Mucosa of stomach (tissue), 1 donor: Measurements from ENCODE around the gene PSD2.
"Not testable (repeated sequence)": the region's sequence is repeated elsewhere in the genome, so short reads cannot be mapped to it uniquely, and the experiment has no call there.

ENCODE experiments used
- H3K27me3 ChIP-seq: one replicate; pipeline ENCODE4 v1.7.0; 2013; ENCODE audit warnings: mild to moderate bottlenecking, low read length; ENCODE audit not compliant: control insufficient read depth, insufficient read depth
- H3K36me3 ChIP-seq: one replicate; pipeline ENCODE4 v1.7.0; 2013; ENCODE audit warnings: low read length; ENCODE audit not compliant: control insufficient read depth, insufficient read depth
- H3K4me1 ChIP-seq: one replicate; pipeline ENCODE4 v1.7.0; 2013; ENCODE audit warnings: mild to moderate bottlenecking, low read length; ENCODE audit not compliant: control insufficient read depth, insufficient read depth
- H3K4me3 ChIP-seq: one replicate; pipeline ENCODE4 v1.7.0; 2013; ENCODE audit warnings: low read length
- H3K9ac ChIP-seq: one replicate; pipeline ENCODE4 v1.7.0; 2013; ENCODE audit warnings: mild to moderate bottlenecking, low read length, moderate library complexity
- H3K9me3 ChIP-seq: one replicate; pipeline ENCODE4 v1.7.0; 2013; ENCODE audit warnings: mild to moderate bottlenecking, low read length, moderate library complexity; ENCODE audit not compliant: control insufficient read depth
- donor health status: Pancreatic carcinoma.

The PSD2 gene

DNA sequence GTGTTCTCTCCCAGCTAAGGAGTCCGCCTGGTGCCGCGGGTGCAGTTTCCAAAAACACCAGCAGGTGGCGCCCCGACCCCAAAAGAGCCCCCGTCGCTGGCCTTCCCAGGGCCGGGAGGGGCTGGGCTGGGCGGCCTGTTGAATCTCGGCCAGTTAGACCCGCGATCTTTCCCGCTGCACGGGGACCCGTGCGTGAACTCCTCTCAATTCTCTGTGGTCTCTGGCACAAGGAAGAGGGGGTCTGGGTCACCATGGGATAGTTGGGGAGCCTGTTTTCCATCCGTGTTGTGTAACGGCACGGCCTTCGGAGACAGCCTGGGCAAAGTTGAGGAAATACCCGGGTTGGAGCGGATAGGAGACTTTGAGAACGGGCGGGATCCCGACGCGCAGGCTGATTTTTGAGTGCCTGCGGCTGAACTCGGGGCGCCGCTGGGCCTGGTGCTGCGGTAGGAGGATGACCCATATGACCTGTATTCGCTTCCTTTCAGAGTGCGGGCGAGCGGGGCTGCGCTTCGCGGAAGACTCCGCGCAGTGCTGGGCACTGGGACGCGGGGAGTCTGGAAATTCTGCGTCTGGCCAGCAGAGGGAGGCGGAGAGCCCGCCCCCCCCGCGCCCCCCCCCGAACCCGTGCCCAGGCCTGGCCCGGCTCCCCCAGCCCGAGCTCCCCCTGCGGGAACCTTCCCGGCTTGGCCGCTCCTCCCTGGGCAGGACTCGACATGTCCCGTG is 7.9 kb upstream of the PSD2 start:
- H3K4me3 ChIP-seq: peak overlapping the region; percentile 82
- peak overlapping the region; percentile 51 for H3K9ac ChIP-seq
- H3K9me3 ChIP-seq: no peaks in the 10 kb centered on the region
- peaks cover 16% of the 10 kb centered on the region for H3K27me3 ChIP-seq
- H3K4me1 ChIP-seq: peaks cover 13% of the 10 kb centered on the region
- H3K36me3 ChIP-seq: no peaks in the 10 kb centered on the region

DNA sequence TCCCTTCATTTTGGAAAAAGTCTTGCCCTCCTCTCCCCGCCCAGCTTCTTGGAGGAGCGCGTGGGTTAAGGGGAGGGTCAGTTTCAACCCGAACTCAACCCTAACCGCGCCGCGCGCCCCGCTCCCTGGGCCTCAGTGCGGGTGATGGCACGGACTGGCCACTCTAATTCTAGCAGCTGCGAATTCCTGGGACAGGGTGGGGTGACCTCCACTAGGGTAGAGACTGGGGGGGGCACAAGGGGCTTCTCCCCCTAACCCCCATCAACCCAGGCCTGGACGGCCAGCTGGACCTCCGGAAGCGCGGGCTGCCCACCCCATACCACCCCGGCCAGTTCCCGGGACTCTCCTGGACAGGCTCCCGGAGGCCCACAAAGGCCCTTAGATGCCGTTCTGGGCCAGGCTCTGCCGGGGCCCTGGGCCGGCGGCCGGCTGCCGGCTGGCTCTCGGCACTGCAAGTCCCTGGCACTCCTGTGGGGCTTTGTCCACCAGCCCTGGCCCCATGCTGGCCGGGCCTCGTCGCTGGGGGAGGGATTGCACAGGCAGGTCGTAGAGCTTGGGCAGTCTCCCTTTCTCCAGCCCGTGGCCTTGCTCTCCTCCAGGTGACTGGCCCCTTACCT is 7.2 kb upstream of the PSD2 start:
- Histone ChIP-seq H3K4me3 (no peak overlapping the region), H3K9ac (peak overlapping the region; percentile 50)

DNA sequence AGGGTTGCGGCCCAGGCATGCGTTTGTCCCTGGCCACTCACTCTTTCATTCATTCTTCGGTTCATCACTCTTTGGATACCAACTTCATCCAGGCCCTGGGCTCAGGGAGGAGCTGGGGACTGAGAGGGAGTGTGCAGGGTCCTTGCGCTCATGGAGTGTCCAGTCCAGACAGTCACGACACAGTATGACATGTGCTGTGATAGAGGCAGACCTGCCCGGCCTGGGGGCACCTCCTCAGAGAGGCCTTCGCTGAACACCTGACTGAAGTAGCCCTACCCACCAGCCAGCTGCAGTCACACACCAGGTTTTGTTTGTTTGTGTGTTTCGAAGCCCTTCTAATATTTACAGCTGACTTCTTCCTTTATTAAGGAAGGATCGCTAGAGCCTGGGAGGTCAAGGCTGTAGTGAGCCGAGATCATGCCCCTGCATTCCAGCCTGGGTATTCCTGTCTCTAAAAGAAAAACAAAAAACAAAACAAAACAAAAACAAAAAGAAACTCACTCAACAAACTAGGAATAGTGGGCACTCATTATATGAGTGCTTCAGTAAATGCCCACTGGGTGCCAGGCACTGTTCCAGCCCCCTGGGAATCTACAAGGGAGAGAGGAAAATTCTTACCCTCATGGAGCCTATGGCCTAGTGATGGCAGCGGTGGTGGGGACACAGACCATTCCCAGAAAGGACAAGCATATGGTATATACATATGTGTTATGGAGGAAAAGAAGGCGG is 6.3 kb upstream of the PSD2 start:
- Histone ChIP-seq H3K4me1 (peaks cover 13% of the 10 kb centered on the region), H3K4me3 (no peak overlapping the region), H3K36me3 (no peaks in the 10 kb centered on the region), H3K27me3 (peaks cover 27% of the 10 kb centered on the region), H3K9me3 (no peaks in the 10 kb centered on the region), H3K9ac (no peak overlapping the region)

More for the DNA sequence above, 7.2 kb upstream of the PSD2 start:
- peaks cover 18% of the 10 kb centered on the region for H3K27me3 ChIP-seq
- H3K9me3 ChIP-seq: no peaks in the 10 kb centered on the region
- H3K36me3 ChIP-seq: no peaks in the 10 kb centered on the region
- H3K4me1 ChIP-seq: peaks cover 13% of the 10 kb centered on the region

DNA sequence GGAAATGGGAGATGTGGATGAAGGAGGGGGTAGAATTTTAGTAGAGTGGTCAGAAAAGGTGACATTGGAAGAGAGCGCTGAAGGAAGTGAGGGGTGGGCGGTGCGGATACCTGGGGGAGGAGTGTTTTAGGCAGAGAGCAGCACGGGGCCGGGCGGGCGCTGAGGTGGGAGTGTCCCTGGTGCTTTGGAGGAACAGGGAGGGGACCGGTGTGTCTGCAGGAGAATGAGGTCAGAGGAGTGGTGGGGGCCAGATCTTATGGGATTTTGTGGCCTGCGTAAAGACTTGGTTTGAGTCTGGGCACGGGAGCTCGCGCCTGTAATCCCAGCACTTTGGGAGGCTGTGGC is 5.8 kb upstream of the PSD2 start:
- Histone ChIP-seq H3K27me3 (peaks cover 32% of the 10 kb centered on the region), H3K36me3 (no peaks in the 10 kb centered on the region), H3K9me3 (no peaks in the 10 kb centered on the region), H3K4me3 (no peak overlapping the region), H3K9ac (no peak overlapping the region), H3K4me1 (peaks cover 13% of the 10 kb centered on the region)

DNA sequence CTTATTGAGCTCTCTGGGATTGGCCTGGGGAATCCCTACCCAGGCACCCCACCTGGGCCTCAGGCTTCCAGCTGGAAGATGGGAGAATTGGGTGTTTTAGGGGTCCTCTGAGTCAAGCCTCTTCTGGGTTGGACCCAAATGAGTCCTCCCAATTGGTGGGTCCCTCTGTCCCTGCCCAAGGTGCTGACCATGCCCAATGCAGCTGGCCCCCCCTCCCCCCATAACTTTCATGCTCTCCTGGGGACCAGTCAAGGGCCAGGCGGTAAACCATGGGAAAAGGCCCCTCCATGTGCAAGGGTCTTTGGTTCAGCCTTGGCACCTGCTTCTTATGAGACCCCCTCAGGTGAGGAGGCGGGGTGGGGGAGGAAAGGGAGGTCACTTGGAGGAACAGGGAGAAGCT is 3.4 kb upstream of the PSD2 start:
- no peaks in the 10 kb centered on the region for H3K9me3 ChIP-seq
- H3K36me3 ChIP-seq: no peaks in the 10 kb centered on the region
- H3K4me1 ChIP-seq: peaks cover 11% of the 10 kb centered on the region
- peaks cover 46% of the 10 kb centered on the region for H3K27me3 ChIP-seq
- no peak overlapping the region for H3K9ac ChIP-seq
- no peak overlapping the region for H3K4me3 ChIP-seq

DNA sequence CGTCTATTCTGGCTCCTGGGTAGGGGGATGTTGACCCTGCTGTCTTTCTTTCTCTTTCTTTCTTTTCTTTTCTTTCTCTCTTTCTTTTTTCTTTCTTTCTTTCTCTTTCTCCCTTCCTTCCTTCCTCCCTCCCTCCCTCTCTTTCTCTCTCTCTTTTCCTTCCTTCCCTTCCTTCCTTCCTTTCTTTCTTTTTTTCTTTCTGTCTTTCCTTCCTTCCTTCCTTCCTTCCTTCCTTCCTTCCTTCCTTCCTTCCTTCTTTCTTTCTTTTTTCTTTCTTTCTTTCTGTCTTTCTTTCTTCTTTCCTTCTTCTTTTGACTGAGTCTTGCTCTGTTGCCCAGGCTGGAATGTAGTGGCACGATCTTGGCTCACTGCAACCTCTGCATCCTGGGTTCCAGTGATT is 3.0 kb upstream of the PSD2 start:
- H3K36me3 ChIP-seq, H3K4me3 ChIP-seq, H3K9ac ChIP-seq, H3K4me1 ChIP-seq, H3K9me3 ChIP-seq: not testable (repeated sequence)
- H3K27me3 ChIP-seq: peaks cover 49% of the 10 kb centered on the region

- Histone ChIP-seq H3K36me3 (no peaks in the 10 kb centered on the region), H3K27me3 (peaks cover 51% of the 10 kb centered on the region), H3K4me3 (no peak overlapping the region)
Measured at GRCh38 chr5:139794067-139794846, 1.4 kb upstream of the PSD2 start.

DNA sequence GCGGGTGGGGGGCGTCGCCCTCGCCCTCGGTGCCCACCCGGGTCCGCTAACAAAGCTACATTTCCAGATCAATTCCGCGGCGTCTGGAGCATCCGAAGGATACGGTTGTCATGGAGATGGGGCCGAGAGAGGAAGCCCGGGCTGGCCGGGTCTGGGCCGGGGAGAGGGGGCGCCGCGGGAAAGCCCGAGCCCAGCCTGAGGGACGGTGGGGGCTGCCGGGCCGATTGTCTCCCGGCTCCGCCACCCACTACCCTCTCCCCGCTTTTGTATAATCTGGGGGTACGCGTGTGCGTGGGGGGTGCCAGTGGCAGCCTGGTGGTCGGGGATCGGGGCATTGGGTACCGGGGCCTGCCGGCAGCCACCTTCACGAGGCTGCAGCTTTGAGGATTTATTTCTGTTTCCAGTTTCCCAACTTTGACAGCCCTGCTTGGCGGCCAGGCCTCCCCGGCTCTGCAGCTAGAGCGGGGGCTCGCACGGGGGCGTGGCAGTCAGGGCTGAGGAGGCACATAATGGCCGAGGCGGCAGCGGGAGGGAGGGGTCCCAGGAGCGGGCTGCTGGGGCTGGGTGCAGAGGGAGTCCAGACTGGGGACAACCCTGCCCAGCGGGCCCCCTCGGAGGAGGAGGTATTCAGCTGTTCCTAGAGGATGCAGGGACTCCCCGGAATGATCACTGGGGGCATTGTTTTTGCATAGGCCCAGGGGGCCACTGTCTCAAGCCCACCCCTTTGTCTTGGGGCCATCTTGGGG is 626 bp downstream of the PSD2 start:
- Histone ChIP-seq H3K36me3 (no peaks in the 10 kb centered on the region), H3K9me3 (no peaks in the 10 kb centered on the region), H3K4me3 (no peak overlapping the region), H3K9ac (no peak overlapping the region), H3K27me3 (peaks cover 61% of the 10 kb centered on the region), H3K4me1 (no peaks in the 10 kb centered on the region)

More at GRCh38 chr5:139794067-139794846, 1.4 kb upstream of the PSD2 start:
- Histone ChIP-seq H3K4me1 (no peaks in the 10 kb centered on the region), H3K9me3 (no peaks in the 10 kb centered on the region), H3K9ac (no peak overlapping the region)

DNA sequence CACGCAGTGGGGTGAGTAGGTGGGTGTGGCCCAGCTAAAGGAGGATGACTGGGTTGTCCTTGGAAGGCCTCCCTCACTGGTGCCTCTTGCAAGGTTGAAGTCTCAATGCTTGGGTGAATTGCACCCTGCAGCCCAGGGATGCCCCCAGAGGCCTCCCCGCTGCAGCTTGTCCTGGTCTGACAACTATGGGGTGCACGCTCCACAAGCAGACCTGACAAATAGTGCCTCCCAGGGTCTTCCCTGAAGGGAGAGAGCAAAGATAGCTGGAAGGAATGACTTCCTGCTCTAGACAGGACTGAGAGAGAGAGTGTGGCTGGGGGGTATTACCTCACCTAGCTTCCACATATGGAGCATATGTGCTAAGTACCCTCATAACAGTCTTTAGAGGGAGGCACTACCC is 1.7 kb downstream of the PSD2 start:
- H3K9me3 ChIP-seq: no peaks in the 10 kb centered on the region
- H3K4me1 ChIP-seq: no peaks in the 10 kb centered on the region
- no peak overlapping the region for H3K4me3 ChIP-seq
- H3K36me3 ChIP-seq: no peaks in the 10 kb centered on the region
- H3K27me3 ChIP-seq: peaks cover 72% of the 10 kb centered on the region
- no peak overlapping the region for H3K9ac ChIP-seq

DNA sequence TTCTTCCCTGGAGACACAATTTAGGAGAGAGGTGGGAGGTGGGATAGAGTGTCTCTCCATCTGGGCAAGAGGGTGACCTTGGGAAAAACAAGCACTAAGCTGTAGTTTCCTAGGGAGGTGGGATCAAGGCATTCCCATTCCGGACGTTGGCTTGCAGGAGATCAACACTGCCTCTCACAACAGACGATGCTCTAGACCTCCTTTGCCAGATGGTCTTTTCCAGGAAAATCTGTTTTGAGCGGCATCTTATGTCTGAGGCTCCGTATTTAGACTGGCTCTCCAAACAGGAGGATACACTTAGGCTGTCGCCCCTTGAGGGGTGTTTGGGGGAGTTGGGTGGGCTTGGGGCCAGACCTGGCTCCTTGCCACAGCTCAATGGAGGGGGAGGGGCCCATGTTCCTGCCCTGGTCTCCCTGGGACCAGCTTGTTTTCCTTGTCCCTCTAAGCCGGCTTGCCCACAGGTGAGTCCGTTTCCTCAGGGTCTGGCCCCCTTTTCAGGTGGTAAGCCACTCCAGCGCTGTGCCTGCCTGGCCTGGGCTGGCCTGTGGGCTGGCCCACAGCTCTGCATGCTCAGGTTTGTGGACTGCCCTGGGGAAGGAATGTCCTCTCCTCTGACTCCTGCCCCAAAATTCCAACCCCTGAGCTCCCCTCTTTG is 2.4 kb downstream of the PSD2 start:
- Histone ChIP-seq H3K27me3 (peaks cover 75% of the 10 kb centered on the region), H3K9me3 (no peaks in the 10 kb centered on the region), H3K36me3 (no peaks in the 10 kb centered on the region), H3K9ac (no peak overlapping the region), H3K4me1 (no peaks in the 10 kb centered on the region), H3K4me3 (no peak overlapping the region)

DNA sequence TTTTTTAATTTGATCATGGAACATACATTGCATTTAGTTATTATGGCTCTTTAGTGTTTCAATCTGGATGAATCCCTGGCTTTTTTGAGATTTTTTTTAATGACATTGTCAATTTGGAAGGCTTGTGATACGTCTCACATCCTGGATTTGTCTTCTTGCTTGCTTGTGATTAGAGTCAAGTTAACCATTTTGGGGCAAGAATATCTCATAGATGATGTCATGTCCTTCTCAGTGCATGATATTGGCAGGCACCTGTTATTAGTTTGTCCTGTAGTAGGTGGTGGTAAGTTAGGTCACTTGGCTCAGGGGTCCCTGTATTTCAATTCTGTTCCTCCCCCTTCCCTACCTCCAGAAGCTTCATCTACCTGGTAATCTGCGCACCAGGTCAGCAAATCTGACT is 3.3 kb downstream of the PSD2 start:
- Histone ChIP-seq H3K27me3 (peaks cover 68% of the 10 kb centered on the region), H3K4me3 (no peak overlapping the region), H3K36me3 (no peaks in the 10 kb centered on the region), H3K9me3 (no peaks in the 10 kb centered on the region), H3K9ac (no peak overlapping the region), H3K4me1 (no peaks in the 10 kb centered on the region)
